ENCODE measurements around the gene TDRD6.

GRCh38 chr6:46751658-46752057, 64.0 kb downstream of the TDRD6 start:
- TF ChIP-seq CTCF (IDR thresholded peaks at IDR 0.05) (no peak), POLR2A (IDR thresholded peaks at IDR 0.05) (no peak), POLR2AphosphoS5 (IDR thresholded peaks at IDR 0.05) (no peak)

Data from transverse colon (tissue), 4 donors.